HL-60 (cell line): ENCODE data around the gene ITSN1.

Experiments
- CTCF ChIP-seq: IDR thresholded peaks from one replicate; pipeline ENCODE4 v1.5.1; 2011; ENCODE audit warnings: low read length, control low read depth, inconsistent platforms; ENCODE audit not compliant: insufficient read depth
- POLR2AphosphoS5 ChIP-seq: IDR thresholded peaks from 2 replicates; pipeline ENCODE4 v1.6.1; 2012; ENCODE audit warnings: low read depth
- REST ChIP-seq: IDR thresholded peaks from 2 replicates; pipeline ENCODE4 v1.6.1; 2012; ENCODE audit warnings: low read depth; ENCODE audit not compliant: insufficient replicate concordance

- TF ChIP-seq CTCF = no peak
- TF ChIP-seq REST = no peak
- TF ChIP-seq POLR2AphosphoS5 = no peak
Measured at GRCh38 chr21:33686386-33686785, 44.1 kb downstream of the ITSN1 start.
